Suprapubic skin (tissue), 3 donors: ENCODE measurements around the gene DCUN1D1.

ENCODE experiments used
- CTCF ChIP-seq, 2 donors: fragments of 200-600 bp in 1 of 2; fragments of 450-650 bp in 1 of 2; sonication (generic) in 1 of 2; IDR thresholded peaks; one replicate each; pipeline ENCODE4 v1.5.1; 2016 to 2019; ENCODE audit warnings: antibody characterized with exemption in 2 of 2, mild to moderate bottlenecking in 1 of 2, moderate library complexity in 1 of 2
- POLR2A ChIP-seq, 2 donors: fragments of 450-650 bp; IDR thresholded peaks; one replicate each; pipeline ENCODE4 v1.6.1; 2017; ENCODE audit warnings: antibody characterized with exemption in 2 of 2, mild to moderate bottlenecking in 2 of 2, moderate library complexity in 2 of 2

GRCh38 chr3:182962166-182962565 lies 18.2 kb downstream of the DCUN1D1 start:
- no peak for TF ChIP-seq CTCF (IDR thresholded peaks at IDR 0.05)
- no peak for TF ChIP-seq POLR2A (IDR thresholded peaks at IDR 0.05)
